Ascending aorta (tissue), 2 donors: ENCODE data around the gene BNC2. TPM values are rescaled to one million over a fixed set of nuclear protein-coding genes. Genes with fewer than 3 reads are reported as not detected.

Experiments
- DNase-seq, 2 donors: peaks; one replicate each; pipeline ENCODE4 v3.0.0-alpha.2; 2019; ENCODE audit warnings: low spot score in 2 of 2
- H3K27ac ChIP-seq, 2 donors: fragments of 200-600 bp; sonication (generic); one replicate each; pipeline ENCODE4 v1.5.1; 2016 to 2017; ENCODE audit warnings: mild to moderate bottlenecking in 1 of 2
- H3K27me3 ChIP-seq: fragments of 200-600 bp; sonication (generic); one replicate; pipeline ENCODE4 v1.5.1; 2017
- H3K36me3 ChIP-seq, 2 donors: fragments of 200-600 bp; sonication (generic); one replicate each; pipeline ENCODE4 v1.5.1; 2016
- H3K4me1 ChIP-seq, 2 donors: fragments of 200-600 bp; sonication (generic); one replicate each; pipeline ENCODE4 v1.5.1; 2016 to 2017; ENCODE audit warnings: mild to moderate bottlenecking in 1 of 2
- H3K4me3 ChIP-seq, 2 donors: fragments of 200-600 bp; sonication (generic); one replicate each; pipeline ENCODE4 v1.5.1; 2016 to 2017; ENCODE audit warnings: mild to moderate bottlenecking in 1 of 2
- H3K9me3 ChIP-seq, 2 donors: fragments of 200-600 bp; sonication (generic); one replicate each; pipeline ENCODE4 v1.5.1; 2016
- intact Hi-C: fragments of 100-400 bp; cut with DNase I; formaldehyde crosslinking; loops from one replicate; pipeline ENCODE4 v1.15.1; 2023
- total RNA-seq: library from RNA; depleted of rRNA; stranded (reverse); fragments of >200 nt; gene quantifications from one replicate; pipeline ENCODE4 v1.1.0, GENCODE V29; 2016
- TF ChIP-seq, protein P1 (sequence below), 3 experiments: fragments of 200-600 bp in 2 of 3; fragments of 450-650 bp in 1 of 3; sonication (generic) in 2 of 3; IDR thresholded peaks; one replicate each; pipeline ENCODE4 v1.5.1; 2016 to 2019; ENCODE audit warnings: antibody characterized with exemption in 3 of 3, mild to moderate bottlenecking in 1 of 3, moderate library complexity in 1 of 3

The BNC2 gene
- total RNA-seq, 1 donor from 2014 or later: 25.5 TPM

DNA sequence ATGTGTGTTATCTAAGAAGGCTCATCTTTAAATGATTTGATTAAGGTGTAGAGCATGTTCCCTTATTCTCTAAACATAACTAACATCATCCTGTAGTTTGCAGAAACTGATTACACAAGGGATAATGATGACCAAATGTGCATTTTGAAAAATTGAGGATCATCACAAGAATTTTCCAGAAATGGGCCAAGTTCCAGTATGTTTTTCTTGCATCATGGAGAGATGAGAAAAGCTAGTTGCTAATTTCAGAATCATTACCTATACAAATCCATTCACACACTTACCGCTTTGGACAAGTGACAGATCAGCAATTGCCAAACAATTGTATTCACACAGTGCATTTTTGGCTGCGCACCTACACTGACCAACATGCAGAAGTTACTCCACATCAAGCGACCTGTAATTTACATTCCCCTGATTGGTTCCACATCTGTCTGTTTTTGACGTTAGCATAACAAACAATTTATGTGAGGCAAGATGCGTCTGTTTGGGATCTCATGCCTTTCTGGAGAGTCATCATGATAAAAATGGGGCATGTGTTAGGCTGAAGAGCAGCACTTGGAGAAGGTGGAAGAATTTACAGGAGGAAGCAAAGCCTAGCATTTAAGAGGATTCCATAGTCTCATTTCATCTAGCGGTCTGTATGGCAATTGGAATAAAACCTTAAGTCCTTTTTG is 2.8 kb upstream of the BNC2 start:
- DNase-seq: no peak
- no peaks in the 10 kb centered on the region for H3K36me3 ChIP-seq
- no peak overlapping the region for H3K27ac ChIP-seq
- TF ChIP-seq, protein P1, sequence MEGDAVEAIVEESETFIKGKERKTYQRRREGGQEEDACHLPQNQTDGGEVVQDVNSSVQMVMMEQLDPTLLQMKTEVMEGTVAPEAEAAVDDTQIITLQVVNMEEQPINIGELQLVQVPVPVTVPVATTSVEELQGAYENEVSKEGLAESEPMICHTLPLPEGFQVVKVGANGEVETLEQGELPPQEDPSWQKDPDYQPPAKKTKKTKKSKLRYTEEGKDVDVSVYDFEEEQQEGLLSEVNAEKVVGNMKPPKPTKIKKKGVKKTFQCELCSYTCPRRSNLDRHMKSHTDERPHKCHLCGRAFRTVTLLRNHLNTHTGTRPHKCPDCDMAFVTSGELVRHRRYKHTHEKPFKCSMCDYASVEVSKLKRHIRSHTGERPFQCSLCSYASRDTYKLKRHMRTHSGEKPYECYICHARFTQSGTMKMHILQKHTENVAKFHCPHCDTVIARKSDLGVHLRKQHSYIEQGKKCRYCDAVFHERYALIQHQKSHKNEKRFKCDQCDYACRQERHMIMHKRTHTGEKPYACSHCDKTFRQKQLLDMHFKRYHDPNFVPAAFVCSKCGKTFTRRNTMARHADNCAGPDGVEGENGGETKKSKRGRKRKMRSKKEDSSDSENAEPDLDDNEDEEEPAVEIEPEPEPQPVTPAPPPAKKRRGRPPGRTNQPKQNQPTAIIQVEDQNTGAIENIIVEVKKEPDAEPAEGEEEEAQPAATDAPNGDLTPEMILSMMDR (IDR thresholded peaks at IDR 0.05): no peak
- H3K27me3 ChIP-seq: no peaks in the 10 kb centered on the region
- no peak overlapping the region for H3K4me3 ChIP-seq
- intact Hi-C loops: loop anchor here (5.0 kb wide), 4 partner anchors 114 to 676 kb away; no protein-coding TSS in a partner anchor
- H3K9me3 ChIP-seq: no peaks in the 10 kb centered on the region
- no peaks in the 10 kb centered on the region for H3K4me1 ChIP-seq

DNA sequence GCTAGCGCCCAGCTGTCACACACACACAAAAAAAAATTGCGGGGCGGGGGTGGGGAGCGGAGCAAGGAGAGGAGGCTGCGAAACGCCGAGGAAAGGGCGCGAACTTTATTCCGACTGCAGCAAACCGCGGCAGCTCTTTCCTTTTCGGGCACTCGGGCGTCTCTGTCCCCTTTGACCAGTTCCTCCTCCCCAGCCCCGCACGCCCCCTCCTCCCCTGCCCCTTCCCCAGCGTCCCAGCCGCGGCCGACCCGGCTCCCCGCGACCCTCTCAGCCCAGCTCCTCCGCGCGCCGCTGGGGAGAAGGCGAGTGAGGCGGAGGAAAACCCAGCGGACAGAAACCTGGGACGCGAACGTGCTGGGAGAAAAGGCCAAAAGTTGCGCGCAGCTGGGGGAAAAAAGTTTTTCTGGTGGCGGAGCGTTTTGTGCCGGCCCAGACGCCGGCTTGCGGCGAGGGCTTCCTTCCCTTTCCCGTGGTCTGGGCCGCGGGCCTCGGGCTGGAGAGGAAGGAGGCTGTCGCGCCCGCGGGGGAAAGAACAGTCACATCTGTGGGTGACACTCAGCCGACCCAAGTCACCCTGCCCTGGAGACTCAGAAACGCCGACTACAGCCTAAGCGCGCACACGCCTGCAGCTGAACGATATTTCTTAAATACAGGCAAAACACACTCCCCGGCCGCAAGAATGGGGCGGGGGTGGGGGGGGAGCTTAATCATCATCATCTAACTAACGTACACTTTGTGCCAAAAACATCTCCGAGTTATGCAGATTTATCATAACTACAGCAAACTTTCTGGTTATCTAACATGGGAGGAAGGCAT is 1.1 kb upstream of the BNC2 start:
- peak overlapping the region; percentile 76 to 92 for H3K4me3 ChIP-seq
- H3K27me3 ChIP-seq: no peaks in the 10 kb centered on the region
- peak in 1 of 2 donors; percentile 83 for DNase-seq
- H3K4me1 ChIP-seq: no peaks in the 10 kb centered on the region
- intact Hi-C loops: loop anchor here (2.0 to 5.0 kb wide), 5 partner anchors 116 to 674 kb away; no protein-coding TSS in a partner anchor
- no peaks in the 10 kb centered on the region for H3K36me3 ChIP-seq
- H3K27ac ChIP-seq: peak overlapping the region; percentile 84 to 90
- TF ChIP-seq, protein P1 (IDR thresholded peaks at IDR 0.05): no peak
- H3K9me3 ChIP-seq: no peaks in the 10 kb centered on the region

DNA sequence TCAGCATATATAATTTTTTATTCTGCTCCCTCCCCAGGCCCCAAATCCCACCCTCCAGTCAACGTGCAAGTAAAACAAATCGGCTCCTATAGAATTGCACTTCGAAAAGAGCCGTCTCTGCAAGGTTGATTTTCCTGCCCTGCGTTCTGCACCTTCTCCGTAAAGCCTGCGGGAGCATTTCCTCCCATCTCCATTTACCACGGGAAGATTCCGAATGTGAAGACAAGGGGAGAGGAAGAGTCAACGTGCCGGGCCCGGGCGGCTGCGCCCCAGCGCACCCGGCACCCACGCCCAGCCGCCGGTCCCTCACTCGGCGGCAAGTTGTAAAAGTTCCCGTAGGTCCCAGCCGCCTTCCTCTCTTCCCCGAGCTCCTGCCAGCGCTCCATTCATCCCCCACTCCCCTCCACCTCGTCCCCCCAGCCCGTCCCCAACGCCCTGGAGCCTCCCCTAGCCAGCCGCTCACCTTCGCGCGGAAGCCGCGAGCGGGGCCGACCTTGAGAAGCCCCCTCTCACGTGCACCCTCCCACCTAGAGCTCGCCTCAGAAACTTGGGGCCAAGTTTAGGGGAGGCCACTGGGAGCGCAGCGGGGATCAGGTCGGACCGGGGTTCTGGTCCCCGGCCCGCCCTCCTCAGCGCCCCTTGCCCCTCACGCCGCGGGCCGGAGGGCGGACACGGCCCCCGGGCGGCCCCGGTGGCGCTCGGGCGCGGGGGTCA is 431 bp downstream of the BNC2 start:
- Histone ChIP-seq H3K4me1 (no peaks in the 10 kb centered on the region), H3K4me3 (peak overlapping the region; percentile 76 to 92), H3K36me3 (no peaks in the 10 kb centered on the region), H3K9me3 (no peaks in the 10 kb centered on the region), H3K27ac (peak overlapping the region; percentile 84 to 90), H3K27me3 (no peaks in the 10 kb centered on the region)
- intact Hi-C loops: loop anchor here (1.0 to 10.0 kb wide), 8 partner anchors 43 to 673 kb away; partner anchors contain the start of gene CNTLN
- DNase-seq: no peak
- TF ChIP-seq, protein P1 (IDR thresholded peaks at IDR 0.05): no peak

DNA sequence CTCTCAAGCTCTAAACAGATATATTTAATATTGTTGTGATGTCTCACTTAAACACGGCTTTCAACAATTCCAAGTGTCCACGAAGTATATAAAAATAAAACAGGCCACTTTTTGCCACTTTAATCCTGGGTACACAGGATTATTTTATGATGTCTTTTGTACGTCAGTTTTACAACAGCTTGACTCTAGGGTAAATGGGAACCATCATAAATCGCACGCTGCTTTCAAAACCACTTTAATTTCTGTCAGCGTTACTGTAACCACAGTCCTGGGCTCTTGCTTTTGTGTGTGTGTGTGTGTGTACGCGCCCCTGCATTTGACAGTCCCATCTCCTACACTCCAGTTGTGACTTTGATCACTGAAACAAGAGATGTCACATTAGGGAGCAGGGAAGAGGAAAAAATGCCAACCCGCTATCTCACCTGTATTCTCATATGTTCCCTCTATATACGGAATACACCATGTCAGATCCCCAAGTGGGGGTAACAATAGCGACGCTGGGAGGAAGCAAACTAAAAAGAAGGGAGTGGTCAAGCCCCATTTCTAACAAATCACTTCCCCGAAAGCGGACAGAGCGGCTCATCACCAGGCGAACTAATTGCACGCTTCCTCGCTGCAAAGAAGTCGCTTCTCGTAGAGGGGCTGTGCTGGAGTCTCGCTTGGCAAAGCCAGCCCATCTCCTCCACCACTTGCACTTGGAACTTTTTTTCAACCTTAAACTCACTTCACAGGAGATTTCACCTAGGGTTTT is 1.2 kb downstream of the BNC2 start:
- peaks cover 0 to 2% of the 10 kb centered on the region in 2 donors for H3K4me1 ChIP-seq
- DNase-seq: no peak
- TF ChIP-seq, protein P1 (IDR thresholded peaks at IDR 0.05): no peak
- intact Hi-C loops: loop anchor here (10.0 kb wide), 2 partner anchors 265 to 555 kb away; partner anchors contain the start of gene CNTLN
- no peaks in the 10 kb centered on the region for H3K9me3 ChIP-seq
- H3K27ac ChIP-seq: peak overlapping the region; percentile 3 to 84
- no peaks in the 10 kb centered on the region for H3K27me3 ChIP-seq
- H3K4me3 ChIP-seq: peak overlapping the region; percentile 76 to 92
- no peaks in the 10 kb centered on the region for H3K36me3 ChIP-seq

DNA sequence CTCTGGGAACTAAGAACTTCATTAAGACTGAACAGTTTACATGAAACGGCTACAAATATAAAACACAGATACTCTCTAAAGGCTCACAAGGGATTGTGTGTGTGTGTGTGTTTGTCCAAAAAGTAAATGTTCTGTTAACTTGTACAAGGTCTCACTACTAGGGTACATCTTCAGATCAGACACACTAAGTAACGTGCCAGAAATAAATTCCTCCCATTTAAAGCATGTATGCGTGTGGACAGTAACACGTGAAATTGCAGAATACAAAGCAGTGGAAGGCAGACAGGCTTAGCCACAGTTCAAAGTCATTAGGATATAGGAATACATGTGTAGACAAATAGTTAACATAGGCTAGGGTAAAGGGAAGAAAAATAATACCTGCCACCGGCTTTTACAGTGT is 1.8 kb downstream of the BNC2 start:
- Histone ChIP-seq H3K9me3 (no peaks in the 10 kb centered on the region), H3K4me3 (peak overlapping the region; percentile 76 to 92), H3K27ac (peak overlapping the region in 1 of 2 donors; percentile 16), H3K4me1 (peaks cover 0 to 2% of the 10 kb centered on the region in 2 donors), H3K36me3 (no peaks in the 10 kb centered on the region), H3K27me3 (no peaks in the 10 kb centered on the region)
- TF ChIP-seq, protein P1 (IDR thresholded peaks at IDR 0.05): no peak
- no peak for DNase-seq
- intact Hi-C loops: loop anchor here (10.0 kb wide), 2 partner anchors 266 to 554 kb away; partner anchors contain the start of gene CNTLN
